AG20443 (cell line): ENCODE results near the gene SLC2A1.

Experiments
- DNase-seq: peaks from one replicate; pipeline ENCODE4 v3.0.0; 2012; ENCODE audit warnings: low spot score, mixed read lengths

SLC2A1 gene

DNA sequence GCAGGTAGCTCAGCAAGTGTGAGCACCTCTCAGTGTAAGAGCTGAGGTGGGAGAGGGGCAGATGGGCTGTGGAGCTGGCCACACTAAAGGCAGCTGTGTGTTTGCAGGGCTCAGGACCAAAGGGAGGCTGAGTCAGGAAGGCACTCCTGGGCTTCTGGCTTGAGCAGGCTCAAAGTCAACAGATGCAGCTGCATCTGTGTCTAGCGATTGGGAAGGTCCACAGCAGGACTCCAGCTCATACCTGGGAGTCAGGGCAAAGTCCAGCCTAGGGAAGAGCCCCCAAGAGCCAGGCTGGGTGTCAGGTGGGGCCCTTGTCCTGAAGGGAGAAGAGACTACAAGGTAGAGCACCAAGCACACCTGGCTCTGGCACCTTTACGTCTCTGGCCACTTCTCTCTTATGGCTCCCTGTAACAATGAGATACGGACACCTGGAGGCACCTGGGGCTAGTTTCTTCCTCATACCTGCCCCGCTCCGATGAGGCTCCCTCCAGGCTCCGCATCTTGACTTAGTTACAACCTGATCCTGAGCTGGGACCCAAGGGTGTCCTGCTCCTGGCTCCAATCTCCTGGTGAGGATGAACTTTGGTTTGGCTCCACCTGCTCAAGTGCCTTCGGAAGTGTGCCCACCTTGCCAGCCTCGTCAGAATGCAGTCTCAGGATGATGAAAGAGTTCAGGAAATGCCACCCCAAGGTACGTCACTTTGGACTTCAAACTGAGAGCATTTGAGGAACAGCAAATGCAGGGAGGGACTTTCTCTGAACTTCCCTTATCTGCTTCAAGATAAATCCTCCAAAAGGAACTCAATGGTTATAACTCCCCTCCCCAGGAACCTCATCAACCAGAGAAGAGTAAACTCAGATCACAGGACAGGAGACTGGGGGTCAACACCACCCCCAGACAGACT, 21.5 kb upstream of the SLC2A1 start:
- DNase-seq: no peak

GRCh38 chr1:42979036-42979430, 20.4 kb upstream of the SLC2A1 start:
- no peak for DNase-seq

DNA sequence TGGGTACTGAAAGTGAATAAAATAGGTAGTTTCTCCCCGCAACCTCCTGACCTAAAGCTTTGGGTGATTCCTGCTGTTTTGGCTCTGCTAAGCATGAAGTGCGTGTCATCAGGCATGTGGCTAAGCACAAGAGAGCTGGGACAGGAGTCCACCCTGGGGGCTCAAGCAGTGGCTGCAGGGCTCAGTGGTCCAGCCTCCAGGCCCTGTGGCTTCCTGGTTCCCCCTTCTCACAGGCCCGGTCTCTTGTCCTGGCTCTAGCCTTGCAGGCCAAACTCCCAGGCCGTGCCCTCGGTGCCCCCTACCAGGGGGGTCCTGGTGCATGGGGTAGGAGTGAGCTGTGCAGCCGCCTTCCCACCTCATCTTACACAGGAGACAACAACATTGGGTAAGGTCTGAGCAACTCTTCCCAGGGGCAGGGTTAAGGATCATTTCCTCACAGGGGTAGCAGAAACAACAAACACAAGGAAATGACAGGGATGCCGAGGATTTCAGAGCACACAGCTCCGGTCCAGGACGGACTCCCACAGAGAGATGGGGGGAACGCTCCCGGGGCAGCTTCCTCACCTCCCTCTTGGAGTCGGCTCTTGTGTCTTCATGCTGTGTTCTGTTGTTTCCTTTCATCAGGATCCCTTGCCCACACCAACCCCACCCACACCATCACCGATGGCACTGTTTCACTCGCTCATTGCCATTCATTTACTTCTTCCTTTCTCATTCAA, 19.8 kb upstream of the SLC2A1 start:
- no peak for DNase-seq

DNA sequence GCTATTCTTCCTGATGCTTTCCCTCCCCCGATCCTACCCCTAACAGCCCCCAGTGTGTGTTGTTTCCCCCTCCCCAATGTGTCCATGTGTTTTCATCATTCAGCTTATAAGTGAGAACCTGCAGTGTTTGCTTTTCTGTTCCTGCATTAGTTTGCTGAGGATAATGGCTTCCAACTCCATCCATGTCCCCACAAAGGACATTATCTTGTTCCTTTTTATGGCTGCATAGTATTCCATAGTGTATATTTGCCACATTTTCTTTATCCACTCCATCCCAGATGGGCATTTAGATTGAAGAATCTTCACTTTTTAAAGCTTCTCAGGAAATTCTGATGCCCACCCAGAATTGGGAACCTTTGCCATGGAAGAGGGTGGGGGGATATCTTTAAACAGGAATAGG, 19.0 kb upstream of the SLC2A1 start:
- DNase-seq: no peak

DNA sequence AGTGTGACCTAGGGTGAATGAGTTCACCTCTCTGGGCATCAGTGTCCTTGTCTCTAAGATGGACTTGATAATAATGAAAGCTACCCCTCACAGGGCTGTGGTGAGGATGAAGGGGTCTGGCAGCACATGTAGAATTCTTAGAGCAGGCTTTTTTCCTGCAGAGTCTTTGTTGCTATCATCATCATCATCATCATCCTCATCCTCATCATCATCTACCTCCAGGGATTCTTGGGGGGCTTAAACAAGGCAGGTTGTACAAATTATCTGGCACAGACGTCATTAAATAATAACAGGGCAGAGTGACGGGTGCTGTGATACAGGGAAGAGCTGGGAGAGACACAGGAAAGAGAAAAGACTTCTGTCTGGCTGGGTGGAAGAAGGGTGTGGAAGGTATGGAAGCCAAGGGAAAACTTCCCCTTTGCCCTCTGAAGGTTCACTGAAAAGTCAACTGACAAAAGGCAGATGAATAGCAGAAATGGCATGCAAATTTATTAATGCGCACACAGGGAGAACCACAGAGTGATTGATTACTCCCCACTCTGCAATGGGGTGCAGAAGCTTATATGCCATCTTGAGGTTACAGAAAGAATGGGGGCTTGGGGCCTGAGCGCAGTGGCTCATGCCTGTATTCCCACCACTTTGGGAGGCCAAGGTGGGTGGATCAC, 17.0 kb upstream of the SLC2A1 start:
- DNase-seq: no peak

- no peak for DNase-seq
These were observed 16.2 kb upstream of the SLC2A1 start for GRCh38 chr1:42974767-42975437.

GRCh38 chr1:42973799-42974198, 15.1 kb upstream of the SLC2A1 start:
- no peak for DNase-seq

- DNase-seq: no peak
These were observed 14.6 kb upstream of the SLC2A1 start for GRCh38 chr1:42973286-42973685.

GRCh38 chr1:42971841-42972291, 13.2 kb upstream of the SLC2A1 start:
- peak; percentile 89 for DNase-seq

DNA sequence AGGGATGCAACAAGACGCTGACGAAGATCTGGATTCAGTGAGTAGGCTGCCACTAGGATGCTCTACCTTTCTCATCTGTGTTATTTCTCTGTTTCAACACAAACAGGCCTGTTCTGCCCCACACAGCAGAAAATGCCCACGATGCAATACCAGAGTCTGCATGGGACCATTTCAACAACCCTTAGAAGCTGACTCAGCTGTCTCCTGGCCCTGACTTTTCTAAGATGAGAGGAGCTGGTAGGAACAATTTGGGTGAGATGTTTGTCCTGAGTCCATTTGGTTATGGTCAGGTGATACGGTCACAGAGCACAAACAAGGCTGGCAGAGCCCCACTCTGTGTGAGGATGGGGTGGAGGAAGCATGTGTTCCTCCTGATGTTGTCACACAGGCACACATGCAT, 11.5 kb upstream of the SLC2A1 start:
- DNase-seq: no peak

GRCh38 chr1:42968654-42969053, 10.0 kb upstream of the SLC2A1 start:
- DNase-seq: no peak

DNA sequence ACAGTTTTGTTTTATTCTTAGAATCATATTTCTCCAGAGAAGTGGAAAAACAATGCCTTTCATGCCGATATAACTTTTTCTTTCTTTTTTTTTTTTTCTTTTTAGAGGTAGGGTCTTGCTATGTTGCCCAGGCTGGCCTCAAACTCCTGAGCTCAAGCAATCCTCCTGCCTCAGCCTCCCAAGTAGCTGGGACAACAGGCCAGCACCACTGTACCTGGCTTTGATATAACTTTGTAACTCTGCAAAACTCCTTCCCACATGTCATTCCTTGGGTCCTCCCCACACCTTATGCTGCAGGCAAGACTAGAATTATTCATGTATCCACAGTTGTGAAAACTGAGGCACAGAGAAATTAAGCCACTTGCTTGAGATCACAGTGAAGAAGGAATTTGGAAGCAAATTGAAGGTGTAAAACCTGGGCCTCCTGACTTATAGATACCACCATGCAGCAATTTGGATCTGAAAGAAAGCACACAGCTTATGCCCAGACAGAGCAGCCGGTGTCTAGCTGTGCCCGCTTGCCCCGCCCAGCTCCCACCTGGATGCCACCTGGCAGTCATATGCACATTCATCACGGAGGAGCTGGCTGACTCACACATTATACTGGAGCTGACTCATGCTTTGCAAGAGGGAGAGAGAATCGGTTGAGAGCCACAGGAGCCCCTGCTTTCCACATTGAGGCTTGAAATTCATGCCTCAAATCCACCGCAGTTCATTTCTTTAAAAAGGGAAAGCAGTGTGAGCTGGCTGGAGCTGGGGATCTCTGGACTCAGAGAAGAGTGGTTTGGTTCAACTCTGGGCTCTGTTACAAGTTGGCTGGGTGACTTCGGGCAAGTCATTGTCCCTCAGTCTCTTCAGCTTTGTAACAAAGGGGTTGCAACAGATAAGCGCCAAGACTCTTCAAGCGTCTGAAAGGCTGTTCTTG, 8.3 kb upstream of the SLC2A1 start:
- peak; percentile 87 for DNase-seq

DNA sequence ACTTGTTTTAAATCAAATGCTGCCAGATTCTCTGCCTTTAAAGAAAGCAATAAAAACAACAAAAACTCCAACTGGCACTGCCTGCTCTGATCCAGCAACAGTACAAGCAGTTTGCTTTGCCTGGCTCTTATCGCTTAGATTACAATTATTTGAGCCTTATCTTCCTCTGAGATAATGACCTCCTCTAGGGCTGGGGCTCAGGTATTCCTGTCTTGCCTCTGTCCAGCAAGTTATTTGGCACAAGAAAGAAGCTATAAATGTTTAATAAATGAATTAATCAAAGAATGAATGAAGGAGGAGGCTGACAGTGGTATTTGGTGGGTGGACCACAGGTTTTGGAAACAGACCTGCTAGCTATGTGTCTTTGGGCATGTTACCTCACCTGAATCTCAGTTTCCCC, 6.7 kb upstream of the SLC2A1 start:
- DNase-seq: no peak

GRCh38 chr1:42964044-42964812, 5.6 kb upstream of the SLC2A1 start:
- no peak for DNase-seq

DNA sequence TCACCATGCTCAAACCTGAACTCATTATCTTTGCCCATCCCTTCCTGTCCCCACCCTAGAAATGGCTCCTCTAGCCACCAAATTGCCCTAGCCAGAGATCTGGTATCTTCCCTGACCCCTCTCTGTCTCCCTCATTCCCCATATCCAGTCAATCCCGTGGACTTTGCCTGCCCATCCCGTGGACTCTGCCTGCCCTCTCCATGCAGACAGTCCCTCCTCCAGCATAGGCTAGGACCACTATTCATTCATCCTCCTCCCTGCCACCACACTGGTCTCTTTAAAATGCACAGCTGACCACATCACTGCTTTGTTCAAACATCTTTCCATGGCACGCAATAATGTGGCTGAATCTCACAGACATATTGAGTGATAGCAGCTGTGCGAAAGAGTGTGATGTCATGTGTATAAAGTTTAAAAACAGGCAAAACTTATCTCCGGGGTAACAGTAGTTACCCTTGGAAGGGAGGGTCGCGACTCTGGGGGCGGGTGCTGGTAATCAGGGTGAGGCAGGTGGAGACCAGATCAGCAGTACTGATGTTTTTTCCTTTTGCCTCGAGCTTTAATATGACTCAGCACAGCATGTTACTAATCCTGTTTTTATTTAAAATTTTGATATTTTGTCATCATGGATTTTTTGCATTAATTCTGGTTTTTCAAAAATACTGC, 4.8 kb upstream of the SLC2A1 start:
- DNase-seq: peak; percentile 72

DNA sequence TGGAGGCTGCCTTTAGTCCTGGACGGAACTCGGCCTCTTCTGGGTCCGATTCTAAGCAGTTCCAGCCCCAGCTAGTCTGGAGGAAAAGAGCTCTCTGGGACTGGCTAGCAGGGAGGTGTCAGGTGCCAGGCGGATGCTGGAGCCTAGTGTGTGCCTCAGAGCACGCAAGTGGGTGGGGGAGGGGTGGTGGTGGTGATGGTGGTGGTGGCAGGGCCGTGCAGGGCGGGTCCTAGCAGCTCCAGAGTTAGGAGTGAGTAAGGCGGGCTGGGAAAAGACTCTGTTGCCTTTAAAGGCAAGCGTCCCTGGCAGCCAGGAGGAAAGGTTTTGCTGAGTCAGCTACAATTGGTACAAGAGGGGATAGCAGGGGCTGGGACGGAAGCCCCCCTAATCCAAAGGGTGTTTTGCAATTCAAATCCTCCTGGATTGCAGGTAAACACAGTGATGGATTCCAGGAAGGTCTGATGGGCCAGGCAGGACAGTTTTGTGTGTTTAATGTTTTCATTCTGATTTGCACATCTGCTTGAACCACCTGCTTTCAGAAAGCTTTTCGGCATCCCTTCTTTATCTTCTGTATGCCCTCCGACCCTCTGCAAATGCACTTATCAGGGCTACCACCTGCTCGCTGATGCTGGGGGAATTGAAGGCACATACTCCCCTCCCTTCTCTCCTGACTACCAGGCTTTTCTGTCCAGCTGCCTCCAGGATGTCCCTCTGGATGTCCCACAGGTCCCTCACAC, 4.1 kb upstream of the SLC2A1 start:
- peak; percentile 64 for DNase-seq

DNA sequence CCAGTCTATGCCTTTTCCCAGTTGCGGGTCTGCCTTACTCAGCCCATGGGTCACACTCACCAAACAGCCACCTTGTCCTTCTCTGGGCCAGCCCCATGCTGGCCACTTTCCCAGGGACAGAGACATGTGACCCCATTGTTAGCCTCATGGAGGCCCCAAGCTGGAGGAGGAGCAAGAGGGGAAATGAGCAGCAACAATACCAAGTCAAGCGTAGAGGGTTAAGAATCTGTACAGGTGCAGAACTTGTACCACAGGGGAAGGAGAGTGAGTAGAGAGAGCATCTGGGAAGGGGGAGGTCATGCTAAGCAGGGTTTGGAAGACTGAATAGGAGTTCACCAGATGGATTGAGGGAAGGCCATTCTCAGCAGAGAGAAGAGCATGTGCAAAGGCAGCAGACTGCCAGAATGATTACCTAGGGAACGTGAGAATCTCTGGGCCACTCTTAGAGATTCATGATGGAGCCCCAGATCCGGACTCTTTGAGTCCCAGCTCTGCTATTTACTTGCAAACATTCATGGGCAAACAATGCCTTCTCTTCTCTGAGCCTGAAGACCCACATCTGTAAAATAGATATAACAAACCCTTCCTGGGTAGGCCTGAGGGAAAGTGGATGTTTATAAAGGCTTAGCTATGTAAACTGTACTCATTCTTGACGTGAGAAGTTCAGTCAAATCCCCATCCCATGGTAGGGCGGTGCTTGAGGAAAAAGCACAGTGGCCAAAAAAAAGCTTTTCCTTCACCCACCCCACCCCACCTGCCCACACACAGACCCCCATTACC, 2.8 kb upstream of the SLC2A1 start:
- DNase-seq: no peak
